H1 (cell line): ENCODE data around the gene PRRG3.

ENCODE experiments used
- CTCF ChIP-seq, 3 experiments: IDR thresholded peaks; 1 replicate in 2 of 3; 2 replicates in 1 of 3; pipeline versions ENCODE4 v1.5.1 to v1.6.1; 2011; ENCODE audit warnings: low read length in 3 of 3, mild to moderate bottlenecking in 3 of 3, inconsistent platforms in 2 of 3, low read depth in 1 of 3, moderate library complexity in 1 of 3; ENCODE audit not compliant: insufficient read depth in 1 of 3; ENCODE audit errors: control extremely low read depth in 1 of 3
- MAX ChIP-seq: IDR thresholded peaks from 2 replicates; pipeline ENCODE4 v1.6.1; 2012; ENCODE audit warnings: inconsistent platforms
- POLR2A ChIP-seq, 2 experiments: IDR thresholded peaks; 1 replicate in 1 of 2; 2 replicates in 1 of 2; pipeline ENCODE4 v1.6.1; 2011; ENCODE audit warnings: low read depth in 2 of 2, low read length in 2 of 2, mild to moderate bottlenecking in 2 of 2; ENCODE audit errors: control extremely low read depth in 1 of 2
- SUZ12 ChIP-seq: fragments of 200-600 bp; sonication (generic); IDR thresholded peaks from 2 replicates; pipeline ENCODE4 v1.6.1; 2012; ENCODE audit warnings: mild to moderate bottlenecking, inconsistent platforms, low read length, moderate library complexity, mixed read lengths

GRCh38 chrX:151699746-151700145 is 4.5 kb downstream of the PRRG3 start:
- TF ChIP-seq CTCF (IDR thresholded peaks at IDR 0.05; ENCODE audit: control extremely low read depth in 1 of 3, insufficient read depth in 1 of 3, low read depth in 1 of 3, low read length in 3 of 3) (no peak), MAX (no peak), SUZ12 (no peak), POLR2A (IDR thresholded peaks at IDR 0.05; ENCODE audit: control extremely low read depth in 1 of 2, low read depth in 2 of 2, low read length in 2 of 2) (no peak)
